Vagina (tissue), 2 donors: Measurements from ENCODE around the gene BIRC5.

Experiments
- CTCF ChIP-seq, 3 experiments: fragments of 450-650 bp in 2 of 3; fragments of 200-600 bp in 1 of 3; sonication (generic) in 1 of 3; IDR thresholded peaks; one replicate each; pipeline ENCODE4 v1.5.1; 2017 to 2019; ENCODE audit warnings: antibody characterized with exemption in 3 of 3, mild to moderate bottlenecking in 2 of 3, moderate library complexity in 2 of 3
- POLR2A ChIP-seq, 2 donors: fragments of 450-650 bp; IDR thresholded peaks; one replicate each; pipeline ENCODE4 v1.6.1; 2017; ENCODE audit warnings: antibody characterized with exemption in 2 of 2, mild to moderate bottlenecking in 2 of 2, moderate library complexity in 2 of 2

- TF ChIP-seq CTCF (IDR thresholded peaks at IDR 0.05), result no peak
- TF ChIP-seq POLR2A (IDR thresholded peaks at IDR 0.05), result no peak
Observed at GRCh38 chr17:78211032-78211431, 3.0 kb upstream of the BIRC5 start.
